Endothelial cell of umbilical vein (primary cell): ENCODE results near the gene CRYBG2. TPM values are rescaled to one million over a fixed set of nuclear protein-coding genes. Genes with fewer than 3 reads are reported as not detected.
A peak's percentile ranks its signal among the peaks of the same experiment; 100 is the strongest.

ENCODE experiments used
- BruUV-seq: library from RNA; stranded (reverse); fragments of 400-500 nt; replicated peaks from 2 replicates; lab custom pipeline; 2021; lab: Mats Ljungman, UMichigan
- CTCF ChIA-PET: fragments of 300-600, 350-600 bp; sonication (Branson Sonifier 250); formaldehyde crosslinking; loops from one replicate; lab custom pipeline; 2021; ENCODE audit warnings: antibody characterized with exemption, inconsistent platforms; lab: Charles Lee
- POLR2A ChIA-PET: fragments of 300-600, 350-600 bp; sonication (Branson Sonifier 250); formaldehyde crosslinking; loops from one replicate; lab custom pipeline; 2021; ENCODE audit warnings: antibody characterized with exemption, inconsistent platforms; lab: Charles Lee
- DNase-seq: peaks from one replicate; pipeline ENCODE4 v3.0.0-alpha.2; 2011; ENCODE audit warnings: low read depth, low spot score
- FAIRE-seq: peaks from 2 replicates; lab custom pipeline; 2011; peaks lifted over from hg19 to GRCh38; lab: Jason Lieb, UNC
- H2AFZ ChIP-seq: 2 replicates; pipeline ENCODE4 v1.6.0; 2012; ENCODE audit warnings: low read depth, low read length, control low read depth, inconsistent platforms
- H3K27ac ChIP-seq: 2 replicates; pipeline ENCODE4 v1.5.1; 2011; ENCODE audit warnings: low read depth, mild to moderate bottlenecking, control low read depth, low read length, moderate library complexity; ENCODE audit not compliant: insufficient read depth
- H3K27me3 ChIP-seq, 2 experiments: 2 replicates each; pipeline versions ENCODE4 v1.6.0 to v1.6.1; 2011; ENCODE audit warnings: low read length in 2 of 2, mixed read lengths in 1 of 2; ENCODE audit not compliant: control insufficient read depth in 2 of 2, insufficient read depth in 2 of 2
- H3K36me3 ChIP-seq, 2 experiments: 2 replicates in 1 of 2; 3 replicates in 1 of 2; pipeline ENCODE4 v1.5.1; 2011; ENCODE audit warnings: low read length in 2 of 2, mild to moderate bottlenecking in 1 of 2, moderate library complexity in 1 of 2; ENCODE audit not compliant: control insufficient read depth in 2 of 2, insufficient read depth in 2 of 2; ENCODE audit errors: extremely low read depth in 1 of 2
- H3K4me1 ChIP-seq: 3 replicates; pipeline ENCODE4 v1.5.1; 2011; ENCODE audit warnings: mild to moderate bottlenecking, low read length; ENCODE audit not compliant: control insufficient read depth, insufficient read depth; ENCODE audit errors: extremely low read depth
- H3K4me2 ChIP-seq: 2 replicates; pipeline ENCODE4 v1.6.1; 2011; ENCODE audit warnings: low read length, control low read depth, mixed read lengths; ENCODE audit not compliant: insufficient read depth
- H3K4me3 ChIP-seq, 3 experiments: fragments of 200-600 bp in 1 of 3; sonication (generic), shearing (Covaris generic) in 1 of 3; replicated peaks in 1 of 3; 2 replicates each; pipeline ENCODE4 v1.5.1; 2011 to 2016; ENCODE audit warnings: control low read depth in 3 of 3, low read length in 3 of 3, mild to moderate bottlenecking in 2 of 3, inconsistent platforms in 1 of 3, low read depth in 1 of 3, moderate library complexity in 1 of 3; ENCODE audit not compliant: insufficient read depth in 1 of 3
- H3K79me2 ChIP-seq: 2 replicates; pipeline ENCODE4 v1.6.0; 2012; ENCODE audit warnings: low read length, inconsistent platforms; ENCODE audit not compliant: control insufficient read depth, insufficient read depth
- H3K9ac ChIP-seq: replicated peaks from 2 replicates; pipeline ENCODE3; 2011; ENCODE audit warnings: low read length, control low read depth; ENCODE audit not compliant: insufficient read depth; ENCODE audit errors: extremely low read depth
- H3K9me1 ChIP-seq: replicated peaks from 3 replicates; pipeline ENCODE4 v1.6.0; 2011; ENCODE audit warnings: mild to moderate bottlenecking, low read length; ENCODE audit not compliant: control insufficient read depth, insufficient read depth; ENCODE audit errors: extremely low read depth
- H3K9me3 ChIP-seq: replicated peaks from 2 replicates; pipeline ENCODE4 v1.5.1; 2012; ENCODE audit warnings: low read length, inconsistent platforms; ENCODE audit not compliant: control insufficient read depth, insufficient read depth
- H4K20me1 ChIP-seq: replicated peaks from 2 replicates; pipeline ENCODE3; 2011; ENCODE audit warnings: mild to moderate bottlenecking, low read length; ENCODE audit not compliant: control insufficient read depth, insufficient read depth; ENCODE audit errors: extremely low read depth
- EZH2 ChIP-seq: IDR thresholded peaks from 2 replicates; pipeline ENCODE4 v1.6.1; 2012; ENCODE audit warnings: borderline replicate concordance, low read depth, mild to moderate bottlenecking, moderate library complexity, low read length, inconsistent platforms; ENCODE audit not compliant: severe bottlenecking
- FOS ChIP-seq: IDR thresholded peaks from 2 replicates; pipeline ENCODE4 v1.6.1; 2011; ENCODE audit warnings: mild to moderate bottlenecking, low read length, moderate library complexity, borderline replicate concordance; ENCODE audit not compliant: insufficient read depth
- GATA2 ChIP-seq: IDR thresholded peaks from 2 replicates; pipeline ENCODE4 v1.7.0; 2011; ENCODE audit warnings: low read depth, mild to moderate bottlenecking, moderate library complexity, mixed read lengths, low read length; ENCODE audit not compliant: insufficient read length, insufficient read depth
- JUN ChIP-seq: IDR thresholded peaks from 2 replicates; pipeline ENCODE4 v1.6.1; 2011; ENCODE audit warnings: borderline replicate concordance, low read depth; ENCODE audit not compliant: insufficient read length, insufficient read depth
- MYC ChIP-seq: IDR thresholded peaks from one replicate; pipeline ENCODE4 v1.6.1; 2011; ENCODE audit warnings: mild to moderate bottlenecking, low read depth, low read length
- POLR2A ChIP-seq: IDR thresholded peaks from 2 replicates; pipeline ENCODE4 v1.6.1; 2012; ENCODE audit warnings: low read depth, mild to moderate bottlenecking, control low read depth, low read length
- POLR2AphosphoS5 ChIP-seq: IDR thresholded peaks from 2 replicates; pipeline ENCODE4 v1.6.1; 2012; ENCODE audit warnings: low read depth, mild to moderate bottlenecking, control low read depth, low read length, moderate library complexity; ENCODE audit not compliant: insufficient read depth
- dilution Hi-C: fragments of 300-500 bp; cut with MboI; formaldehyde crosslinking; loops from one replicate; pipeline ENCODE4 v1.15.0; 2019; ENCODE audit warnings: low sequenced_read_pairs; ENCODE audit not compliant: extremely low pct_ligation_motif_present
- intact Hi-C: fragments of 100-400 bp; cut with micrococcal nuclease; formaldehyde crosslinking; loops from one replicate; pipeline ENCODE4 v1.10.0; 2022
- polyA plus RNA-seq, 4 experiments: library from polyadenylated mRNA; depleted of rRNA in 3 of 4; stranded (reverse) in 3 of 4; unstranded in 1 of 4; fragments of >200 nt; gene quantifications; 2 replicates each; pipeline versions ENCODE4 v1.2.1 to v1.2.3, GENCODE V29; 2011 to 2012; ENCODE audit warnings: missing spikeins in 1 of 4
- total RNA-seq: library from RNA; stranded (reverse); gene quantifications from 2 replicates; pipeline ENCODE4 v1.2.3, GENCODE V29; 2021
- TF ChIP-seq, protein P1 (sequence below): IDR thresholded peaks from 2 replicates; pipeline ENCODE4 v1.6.1; 2011; ENCODE audit not compliant: insufficient read depth, insufficient read length
- TF ChIP-seq, protein P2 (sequence below), 2 donors: IDR thresholded peaks; 1 replicate in 1 of 2; 2 replicates in 1 of 2; pipeline ENCODE4 v1.5.1; 2011; ENCODE audit warnings: low read length in 2 of 2, mild to moderate bottlenecking in 2 of 2, moderate library complexity in 2 of 2, control low read depth in 1 of 2, inconsistent platforms in 1 of 2, low read depth in 1 of 2; ENCODE audit not compliant: insufficient read depth in 1 of 2; ENCODE audit errors: extremely low read depth in 1 of 2

CRYBG2 gene
- total and polyA plus RNA-seq, 2 donors (not counting 3 experiments of a cell fraction or from before 2014, with no cell fraction given), result not detected

DNA sequence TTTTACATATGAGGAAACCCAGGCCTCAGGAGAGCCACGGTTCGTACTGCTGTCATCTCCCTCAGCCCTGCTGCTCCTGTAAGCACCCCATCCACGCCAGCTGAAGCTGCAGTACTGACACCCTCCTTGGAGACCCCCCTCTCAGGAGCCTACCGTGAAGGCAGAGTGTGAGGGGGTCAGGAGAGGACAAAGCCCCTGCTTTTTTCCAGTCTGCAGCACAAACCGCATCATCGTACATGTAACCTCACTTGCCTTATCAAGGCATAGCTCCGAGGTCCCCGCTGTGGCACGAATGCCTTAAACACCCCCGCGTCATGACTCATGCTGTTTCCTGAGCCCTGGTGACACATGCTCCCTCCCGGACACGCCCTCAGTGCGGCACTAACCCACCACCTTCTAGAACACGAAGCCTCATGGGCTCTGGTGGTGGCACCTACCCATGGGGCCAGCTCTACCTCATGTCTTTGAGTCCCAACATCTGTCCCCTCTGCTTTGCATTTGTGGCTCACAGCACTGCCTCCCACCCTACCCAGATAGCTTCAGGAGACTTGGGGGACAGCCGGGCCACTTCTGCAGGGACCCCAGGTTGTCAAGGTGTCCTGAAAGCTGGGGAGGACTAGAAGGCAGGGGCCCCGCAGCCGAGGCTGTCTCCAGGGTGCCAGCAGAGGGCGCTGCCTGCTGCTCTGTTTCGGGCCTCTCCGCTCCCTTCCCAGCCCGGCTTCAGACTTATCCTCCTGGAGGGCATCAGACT is 69.2 kb downstream of the CRYBG2 start:
- CTCF ChIA-PET, result interaction anchor here (0.8 to 4.3 kb wide), 24 partner anchors 9 to 249 kb away, joined by 3 to 120 read pairs (median 5); partner anchors contain the start of genes CD52, CEP85, UBXN11 and ZNF593

More for the DNA sequence above, 69.2 kb downstream of the CRYBG2 start:
- H3K36me3 ChIP-seq, result peaks cover 0 to 8% of the 10 kb centered on the region in 2 experiments
- H3K79me2 ChIP-seq, result peaks cover 26% of the 10 kb centered on the region
- no TSS peak for BruUV-seq
- H2AFZ ChIP-seq, result no peak overlapping the region
- H3K4me1 ChIP-seq, result peaks cover 26% of the 10 kb centered on the region
- peak; percentile 83 for DNase-seq
- dilution Hi-C loops (no loop called here), intact Hi-C loops (loop anchor here (1.0 to 2.0 kb wide), 3 partner anchors 37 to 133 kb away; no protein-coding TSS in a partner anchor)
- H3K27me3 ChIP-seq, result no peaks in the 10 kb centered on the region
- no peaks in the 10 kb centered on the region for H4K20me1 ChIP-seq
- POLR2A ChIA-PET, result no interaction called here
- peak; percentile 86 for TF ChIP-seq POLR2AphosphoS5
- peak; percentile 91 for TF ChIP-seq JUN
- peak; percentile 46 for TF ChIP-seq POLR2A
- no peak for TF ChIP-seq EZH2
- TF ChIP-seq MYC, result peak; percentile 61
- peak; percentile 96 for TF ChIP-seq FOS
- no peak for TF ChIP-seq GATA2
- TF ChIP-seq, protein P1, sequence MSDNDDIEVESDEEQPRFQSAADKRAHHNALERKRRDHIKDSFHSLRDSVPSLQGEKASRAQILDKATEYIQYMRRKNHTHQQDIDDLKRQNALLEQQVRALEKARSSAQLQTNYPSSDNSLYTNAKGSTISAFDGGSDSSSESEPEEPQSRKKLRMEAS, result peak; percentile 85
- TF ChIP-seq, protein P2, sequence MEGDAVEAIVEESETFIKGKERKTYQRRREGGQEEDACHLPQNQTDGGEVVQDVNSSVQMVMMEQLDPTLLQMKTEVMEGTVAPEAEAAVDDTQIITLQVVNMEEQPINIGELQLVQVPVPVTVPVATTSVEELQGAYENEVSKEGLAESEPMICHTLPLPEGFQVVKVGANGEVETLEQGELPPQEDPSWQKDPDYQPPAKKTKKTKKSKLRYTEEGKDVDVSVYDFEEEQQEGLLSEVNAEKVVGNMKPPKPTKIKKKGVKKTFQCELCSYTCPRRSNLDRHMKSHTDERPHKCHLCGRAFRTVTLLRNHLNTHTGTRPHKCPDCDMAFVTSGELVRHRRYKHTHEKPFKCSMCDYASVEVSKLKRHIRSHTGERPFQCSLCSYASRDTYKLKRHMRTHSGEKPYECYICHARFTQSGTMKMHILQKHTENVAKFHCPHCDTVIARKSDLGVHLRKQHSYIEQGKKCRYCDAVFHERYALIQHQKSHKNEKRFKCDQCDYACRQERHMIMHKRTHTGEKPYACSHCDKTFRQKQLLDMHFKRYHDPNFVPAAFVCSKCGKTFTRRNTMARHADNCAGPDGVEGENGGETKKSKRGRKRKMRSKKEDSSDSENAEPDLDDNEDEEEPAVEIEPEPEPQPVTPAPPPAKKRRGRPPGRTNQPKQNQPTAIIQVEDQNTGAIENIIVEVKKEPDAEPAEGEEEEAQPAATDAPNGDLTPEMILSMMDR (IDR thresholded peaks at IDR 0.05; ENCODE audit: extremely low read depth in 1 of 2, insufficient read depth in 1 of 2, low read depth in 1 of 2, low read length in 2 of 2), result peak; percentile 55 to 93
- H3K27ac ChIP-seq, result peak overlapping the region; percentile 19
- no peak overlapping the region for H3K4me3 ChIP-seq
- no peaks in the 10 kb centered on the region for H3K9me1 ChIP-seq
- peak; percentile 92 for FAIRE-seq
- H3K4me2 ChIP-seq, result no peak overlapping the region
- no peak overlapping the region for H3K9ac ChIP-seq
- no peaks in the 10 kb centered on the region for H3K9me3 ChIP-seq
